ENCODE data around the gene HAP1. TPM values are rescaled to one million over a fixed set of nuclear protein-coding genes. Genes with fewer than 3 reads are reported as not detected.
"Not testable (repeated sequence)": the region's sequence is repeated elsewhere in the genome, so short reads cannot be mapped to it uniquely, and the experiment has no call there.

HAP1 gene
- total RNA-seq, 1 experiment from 2014 or later: 0.94 TPM

GRCh38 chr17:41731836-41732235 lies 2.6 kb downstream of the HAP1 start:
- no peak for DNase-seq (ENCODE audit: extremely low read depth, low read depth)

GRCh38 chr17:41730479-41730878 lies 4.0 kb downstream of the HAP1 start:
- DNase-seq (ENCODE audit: extremely low read depth, low read depth): no peak

GRCh38 chr17:41728056-41728455 lies 6.4 kb downstream of the HAP1 start:
- no peak for DNase-seq (ENCODE audit: extremely low read depth, low read depth)

- DNase-seq (ENCODE audit: extremely low read depth, low read depth): no peak
Observed at GRCh38 chr17:41725134-41725533, 9.3 kb downstream of the HAP1 start.

- DNase-seq (ENCODE audit: extremely low read depth, low read depth): no peak
Observed at GRCh38 chr17:41724476-41725050, 9.9 kb downstream of the HAP1 start.

- DNase-seq (ENCODE audit: extremely low read depth, low read depth): no peak
Observed at GRCh38 chr17:41723801-41724475, 10.5 kb downstream of the HAP1 start.

GRCh38 chr17:41722231-41722630 lies 12.2 kb downstream of the HAP1 start:
- no peak for DNase-seq (ENCODE audit: extremely low read depth, low read depth)

GRCh38 chr17:41718287-41718645 lies 16.2 kb downstream of the HAP1 start:
- no peak for DNase-seq (ENCODE audit: extremely low read depth, low read depth)

GRCh38 chr17:41717408-41718286 lies 16.8 kb downstream of the HAP1 start:
- DNase-seq (ENCODE audit: extremely low read depth, low read depth): no peak

GRCh38 chr17:41711669-41712400 lies 22.6 kb downstream of the HAP1 start, which contains the start of gene GAST:
Gene GAST, plus strand, starts transcription at chr17:41712331. Its CDS starts 3,106 bp downstream, at chr17:41715437.
- no peak for DNase-seq (ENCODE audit: extremely low read depth, low read depth)

GRCh38 chr17:41710472-41711090 lies 23.9 kb downstream of the HAP1 start:
- no peak for DNase-seq (ENCODE audit: extremely low read depth, low read depth)

GRCh38 chr17:41707803-41708669 lies 26.4 kb downstream of the HAP1 start:
- DNase-seq (ENCODE audit: extremely low read depth, low read depth): no peak

GRCh38 chr17:41705271-41705991 lies 29.0 kb downstream of the HAP1 start:
- no peak for DNase-seq (ENCODE audit: extremely low read depth, low read depth)

- no peak for DNase-seq (ENCODE audit: extremely low read depth, low read depth)
Observed at GRCh38 chr17:41702712-41703111, 31.7 kb downstream of the HAP1 start.

- DNase-seq (ENCODE audit: extremely low read depth, low read depth): not testable (repeated sequence)
Observed at GRCh38 chr17:41700843-41701242, 33.6 kb downstream of the HAP1 start.

GRCh38 chr17:41697122-41697962 lies 37.1 kb downstream of the HAP1 start:
- no peak for DNase-seq (ENCODE audit: extremely low read depth, low read depth)

- peak; percentile 85 for DNase-seq (ENCODE audit: extremely low read depth, low read depth)
Observed at GRCh38 chr17:41695954-41696757, 38.3 kb downstream of the HAP1 start.

Measured in NCI-H460 (cell line).